Activated CD8-positive, alpha-beta memory T cell treated with anti-CD3 and anti-CD28 coated beads, Interleukin-2, amount 50 U/mL, for 48 hours (primary cell): ENCODE data around the gene ARSK.

Source experiments
- DNase-seq: peaks from one replicate; pipeline ENCODE4 v3.0.0-alpha.2; 2020

ARSK gene

DNA sequence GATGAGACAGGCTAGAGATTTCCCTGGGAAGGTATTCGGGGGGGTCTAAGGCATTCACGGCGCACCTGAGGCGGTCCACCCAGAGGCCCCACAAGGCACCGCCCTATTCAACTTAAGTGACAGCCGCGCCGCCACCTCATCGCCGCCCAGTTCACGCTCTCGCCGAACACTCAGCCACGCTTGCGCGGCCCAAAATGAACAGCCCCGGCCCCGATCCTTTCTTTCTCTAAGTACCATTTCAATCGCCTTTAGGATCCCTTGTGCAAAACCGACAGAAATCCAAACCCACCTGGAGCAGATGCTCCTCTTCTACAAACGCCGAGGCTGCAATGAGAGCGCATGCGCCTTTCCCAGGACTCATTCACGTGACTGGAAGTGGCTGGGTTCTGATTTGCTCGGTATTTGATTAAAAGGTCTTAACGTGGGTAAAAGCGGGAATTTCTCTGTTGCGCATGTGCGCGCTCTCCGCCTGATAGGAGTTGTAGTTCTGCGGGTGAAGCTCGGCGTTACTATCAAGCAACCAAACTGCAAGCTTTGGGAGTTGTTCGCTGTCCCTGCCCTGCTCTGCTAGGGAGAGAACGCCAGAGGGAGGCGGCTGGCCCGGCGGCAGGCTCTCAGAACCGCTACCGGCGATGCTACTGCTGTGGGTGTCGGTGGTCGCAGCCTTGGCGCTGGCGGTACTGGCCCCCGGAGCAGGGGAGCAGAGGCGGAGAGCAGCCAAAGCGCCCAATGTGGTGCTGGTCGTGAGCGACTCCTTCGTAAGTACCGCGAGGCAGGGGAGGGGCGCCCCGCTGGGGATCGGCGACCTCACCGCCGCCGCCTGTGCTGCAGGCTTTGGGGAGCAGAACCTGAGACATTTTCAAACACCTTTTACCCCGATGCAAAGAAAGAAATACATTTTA is at the start of gene ARSK, which contains the start of gene SKIC3:
ARSK (plus strand) TSS at position 455 of the 902 bp plus-strand sequence; CDS start at position 633, 178 bp downstream.
SKIC3 (minus strand) TSS at position 331 of the 902 bp plus-strand sequence. CDS start 7,827 bp downstream, outside the sequence.
- peak; percentile 90 for DNase-seq

GRCh38 chr5:95508550-95508949 is 46.4 kb upstream of the ARSK start:
- DNase-seq, result no peak

DNA sequence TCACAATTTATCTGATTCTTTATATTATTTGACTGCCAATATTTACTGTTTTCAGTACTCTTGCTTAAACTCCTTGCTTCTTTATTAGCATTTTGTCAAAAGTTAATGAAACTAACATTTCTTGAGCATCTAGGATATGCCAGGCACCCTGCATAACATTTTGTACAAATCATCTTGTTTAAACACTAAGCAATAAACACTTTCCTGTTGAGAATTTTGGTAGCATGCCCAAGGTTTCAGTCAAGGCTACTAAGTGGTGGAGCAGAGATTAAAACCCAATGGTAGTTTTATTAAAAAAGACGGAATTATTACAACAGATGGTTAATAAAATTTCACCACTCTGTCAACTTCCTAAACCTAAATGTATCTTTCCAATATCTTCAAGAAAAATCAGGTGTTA is 43.3 kb upstream of the ARSK start:
- no peak for DNase-seq

DNA sequence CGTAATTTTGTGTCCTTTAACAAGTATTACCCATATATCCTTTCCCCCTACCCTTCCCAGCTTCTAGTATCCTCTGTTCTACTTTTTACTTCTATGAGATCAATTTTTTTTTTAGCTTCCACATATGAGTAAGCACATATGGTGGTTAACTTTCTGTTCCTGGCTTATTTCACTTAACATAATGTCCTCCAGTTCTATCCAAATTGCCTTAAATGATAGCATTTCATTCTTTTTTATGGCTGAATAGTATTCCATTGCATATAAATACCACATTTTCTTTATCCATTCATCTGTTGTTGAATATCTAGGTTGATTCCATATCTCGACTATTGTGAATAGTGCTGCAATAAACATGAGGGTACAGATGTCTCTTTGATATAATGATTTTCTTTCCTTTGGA is 36.5 kb upstream of the ARSK start:
- DNase-seq, result no peak

- DNase-seq, result no peak
Measured at GRCh38 chr5:95519151-95519550, 35.8 kb upstream of the ARSK start.

- DNase-seq, result no peak
Measured at GRCh38 chr5:95519681-95520080, 35.2 kb upstream of the ARSK start.

DNA sequence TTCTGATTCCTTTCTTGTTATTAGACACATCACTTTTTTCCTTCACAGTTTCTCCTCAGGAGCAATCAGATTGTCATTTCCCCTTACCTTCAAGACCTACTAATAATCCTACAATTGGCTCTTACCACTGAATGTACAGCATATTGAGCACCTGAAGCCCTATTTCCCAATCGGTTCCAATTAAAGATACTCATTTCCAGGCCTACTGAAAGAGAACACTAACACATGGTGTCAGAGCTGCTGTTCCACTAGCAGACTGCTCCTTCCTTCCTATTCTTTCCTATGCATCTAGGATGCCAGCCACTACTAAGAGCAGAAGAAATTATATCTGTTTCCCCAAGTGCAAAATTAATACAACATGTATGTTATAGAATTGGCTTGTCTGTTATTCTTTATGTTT is 34.7 kb upstream of the ARSK start:
- DNase-seq, result no peak

GRCh38 chr5:95524423-95524822 is 30.5 kb upstream of the ARSK start:
- no peak for DNase-seq

DNA sequence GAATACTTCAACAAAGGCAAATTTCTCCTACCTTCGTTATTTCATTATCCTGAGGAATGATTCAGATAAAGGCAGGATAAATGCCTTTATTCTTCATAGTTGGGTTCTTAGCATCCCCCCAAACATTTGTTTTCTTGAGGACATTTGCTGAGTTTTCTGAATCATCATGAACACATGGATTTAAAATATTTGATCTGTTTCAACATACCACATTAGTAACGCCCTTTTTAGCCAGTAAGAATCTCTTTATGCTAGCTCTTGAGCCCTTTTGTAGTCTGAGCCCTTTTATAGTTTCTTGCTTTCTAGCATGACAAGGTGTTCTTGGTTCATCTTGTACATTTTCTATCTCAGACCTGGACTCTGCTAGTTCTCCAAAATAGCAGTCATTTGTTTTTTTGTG is 28.0 kb upstream of the ARSK start:
- no peak for DNase-seq

DNA sequence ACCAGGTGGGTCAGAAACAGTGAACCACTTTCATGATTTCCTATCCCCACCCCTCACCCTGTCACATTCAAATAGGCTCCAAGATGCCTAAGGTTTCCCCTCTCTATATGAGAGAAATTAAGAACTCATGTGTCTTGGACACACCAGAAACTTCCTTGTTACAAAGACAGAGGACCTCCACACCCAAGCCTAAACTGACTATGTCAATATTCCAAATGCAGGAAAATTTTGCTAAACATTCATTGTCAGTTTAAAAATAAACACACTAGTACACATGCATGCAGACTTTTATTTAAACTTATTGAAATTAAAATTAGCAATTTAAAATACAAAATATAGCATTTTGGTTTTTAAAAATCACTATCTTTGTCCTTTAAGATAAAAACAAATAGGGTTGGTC is 26.3 kb upstream of the ARSK start:
- no peak for DNase-seq

DNA sequence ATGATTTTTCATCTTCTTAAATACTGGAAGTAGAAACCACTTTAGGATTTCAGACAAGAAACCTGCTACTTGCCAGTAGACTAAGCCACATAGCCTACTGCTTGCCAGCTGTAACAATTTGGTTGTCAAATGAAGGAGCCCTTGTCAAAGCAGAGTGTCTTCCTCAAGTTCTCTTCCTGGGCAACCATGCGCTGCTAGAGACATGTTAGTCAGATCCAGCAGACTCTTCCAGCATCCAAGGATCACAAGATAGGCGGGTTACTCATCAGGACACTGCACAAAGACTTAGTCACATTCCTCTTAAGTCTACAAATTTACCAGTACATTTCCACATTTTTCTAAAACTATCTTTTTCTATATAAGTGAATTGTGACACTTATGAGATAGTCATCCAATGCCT is 24.5 kb upstream of the ARSK start:
- no peak for DNase-seq

- no peak for DNase-seq
Measured at GRCh38 chr5:95531491-95531890, 23.4 kb upstream of the ARSK start.

DNA sequence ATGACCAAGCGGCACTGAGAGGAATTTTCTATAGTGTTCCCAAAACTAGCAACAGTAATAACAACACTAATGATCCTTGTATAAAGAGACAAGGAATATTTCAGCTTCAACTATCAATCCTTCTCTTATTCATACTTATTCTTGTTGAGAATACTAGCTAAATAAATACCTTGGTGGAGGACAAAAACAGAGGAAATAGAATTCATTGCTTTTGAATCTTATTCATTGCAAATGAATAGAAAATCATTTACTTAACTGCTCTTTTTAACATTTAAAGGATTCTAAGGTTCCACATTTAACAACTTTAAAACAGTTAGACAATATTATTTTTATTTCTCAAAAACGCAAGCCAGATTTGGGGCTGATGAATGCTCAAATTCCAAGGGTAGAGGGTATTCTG is 22.5 kb upstream of the ARSK start:
- DNase-seq, result no peak

GRCh38 chr5:95533106-95533505 is 21.8 kb upstream of the ARSK start:
- no peak for DNase-seq

- no peak for DNase-seq
Measured at GRCh38 chr5:95533761-95534160, 21.1 kb upstream of the ARSK start.

- no peak for DNase-seq
Measured at GRCh38 chr5:95537501-95537900, 17.4 kb upstream of the ARSK start.

DNA sequence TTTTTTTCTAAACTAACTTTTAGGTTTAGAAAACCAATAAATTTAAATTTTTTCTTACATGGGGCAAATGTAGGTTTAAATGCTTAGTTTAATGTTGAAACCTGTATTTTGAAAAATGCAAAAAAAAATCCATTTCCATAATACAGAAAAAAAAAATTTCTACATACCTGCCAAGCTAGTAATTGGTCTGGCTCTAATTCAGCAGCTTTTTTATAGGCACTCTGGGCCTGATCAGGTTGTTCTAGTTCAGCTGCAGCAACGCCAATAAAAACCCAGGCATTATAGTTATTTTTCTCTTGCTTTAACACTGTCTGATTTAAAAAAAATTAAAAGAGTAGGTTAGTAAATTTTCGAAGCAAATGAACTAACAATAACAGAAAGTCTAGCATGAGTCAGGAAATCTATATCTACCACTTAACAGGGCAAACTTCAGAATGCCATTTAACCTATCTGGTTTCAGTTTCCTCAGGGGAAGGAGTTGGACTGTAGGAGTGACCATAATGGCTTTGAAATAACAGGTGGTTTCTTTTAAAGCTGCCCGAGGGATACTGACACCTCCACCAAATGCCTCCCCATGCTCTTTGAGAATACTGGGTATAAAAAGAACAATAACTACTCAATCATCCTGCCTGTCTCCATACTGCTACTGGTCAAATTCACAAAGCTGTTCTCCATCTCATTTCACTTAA is 11.7 kb upstream of the ARSK start:
- DNase-seq, result no peak

DNA sequence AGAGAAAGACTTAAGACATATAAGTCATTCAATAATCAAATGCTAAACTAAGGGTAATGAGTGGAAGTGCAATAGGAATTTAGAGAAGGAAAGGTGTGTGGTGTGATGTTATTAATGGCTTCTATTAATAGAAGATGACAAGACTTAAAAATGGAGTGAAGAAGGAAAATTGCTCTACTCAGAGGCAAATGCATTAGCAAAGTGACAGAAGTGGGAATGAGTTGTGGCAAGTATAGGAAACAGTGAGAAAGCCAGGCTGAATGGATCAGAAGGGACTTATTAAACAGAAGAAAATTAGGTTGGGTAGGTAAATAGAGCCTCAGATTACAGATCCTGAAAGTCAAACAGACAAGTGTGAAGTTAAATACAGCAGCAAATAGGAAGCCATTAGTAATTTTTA is 5.9 kb upstream of the ARSK start:
- DNase-seq, result no peak

GRCh38 chr5:95554331-95554646 is 612 bp upstream of the ARSK start:
- DNase-seq, result no peak

DNA sequence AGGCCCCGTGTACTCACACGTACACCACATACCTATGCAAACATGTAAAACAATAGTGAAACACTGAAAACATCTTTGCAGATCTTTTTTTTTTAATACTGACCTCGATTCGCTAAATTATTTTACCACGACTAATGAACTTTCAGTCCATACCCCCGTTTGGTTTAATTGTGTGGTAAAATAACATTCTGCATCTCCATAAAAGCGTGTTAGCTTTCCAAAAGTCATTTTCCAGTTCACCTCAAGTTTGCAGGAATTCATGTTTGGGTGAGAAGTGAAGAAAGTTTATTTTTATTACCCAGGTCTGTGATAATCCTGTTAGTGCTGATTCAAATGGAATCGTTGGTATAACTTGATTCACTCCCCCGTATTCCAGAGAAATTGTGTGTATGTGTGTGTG is 652 bp downstream of the ARSK start:
- no peak for DNase-seq

- DNase-seq, result no peak
Measured at GRCh38 chr5:95557841-95558240, 2.9 kb downstream of the ARSK start.

- DNase-seq, result no peak
Measured at GRCh38 chr5:95562282-95562681, 7.4 kb downstream of the ARSK start.

GRCh38 chr5:95563367-95563766 is 8.5 kb downstream of the ARSK start:
- no peak for DNase-seq

DNA sequence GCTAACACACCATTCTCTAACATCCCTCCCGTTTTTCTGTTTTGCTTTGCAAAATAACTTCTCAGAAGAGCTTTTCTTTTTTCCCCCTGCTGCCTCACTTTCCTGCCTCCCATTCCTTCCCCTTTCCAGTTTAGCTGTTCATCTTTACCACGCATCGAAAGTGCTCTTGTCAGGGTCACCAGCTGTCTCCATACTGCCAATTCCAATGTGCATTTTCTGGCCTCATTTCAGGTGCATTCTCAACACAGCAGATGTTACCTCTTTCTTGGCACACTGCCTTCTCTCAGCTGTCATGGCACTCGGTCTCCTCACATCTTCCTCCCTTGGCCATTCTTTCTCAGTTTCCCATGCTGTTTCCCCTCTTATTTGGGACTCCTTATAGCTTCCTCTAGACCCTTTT is 9.5 kb downstream of the ARSK start:
- no peak for DNase-seq
